Mesothelial cell of epicardium (in vitro differentiated cells): ENCODE data around the gene ADORA2A. TPM values are rescaled to one million over a fixed set of nuclear protein-coding genes. Genes with fewer than 3 reads are reported as not detected.

Source experiments
- DNase-seq, 2 experiments: peaks; one replicate each; pipeline ENCODE4 v3.0.0; 2021; ENCODE audit warnings: low spot score in 2 of 2; ENCODE audit not compliant: unreplicated experiment in 2 of 2
- H3K27ac Mint-ChIP-seq: 2 replicates; pipeline ENCODE4 v1.8.0; 2021; ENCODE audit warnings: mixed read lengths
- H3K27me3 Mint-ChIP-seq: 2 replicates; pipeline ENCODE4 v1.8.0; 2021; ENCODE audit warnings: low read depth, mixed read lengths
- H3K36me3 Mint-ChIP-seq: 2 replicates; pipeline ENCODE4 v1.8.0; 2021; ENCODE audit warnings: mixed read lengths
- H3K4me1 Mint-ChIP-seq: 2 replicates; pipeline ENCODE4 v1.8.0; 2021; ENCODE audit warnings: mixed read lengths
- H3K4me3 Mint-ChIP-seq: 2 replicates; pipeline ENCODE4 v1.8.0; 2021; ENCODE audit warnings: mild to moderate bottlenecking, moderate library complexity, mixed read lengths
- H3K9me3 Mint-ChIP-seq: 2 replicates; pipeline ENCODE4 v1.8.0; 2021; ENCODE audit warnings: mixed read lengths
- total RNA-seq: library from RNA; stranded (reverse); gene quantifications from 3 replicates; pipeline ENCODE4 v1.2.1, GENCODE V29; 2021
- TF ChIP-seq, protein P1 (sequence below): fragments of 200-600 bp; sonication (generic); IDR thresholded peaks from one replicate; pipeline ENCODE4 v1.5.0; 2021; ENCODE audit warnings: antibody characterized with exemption; ENCODE audit not compliant: unreplicated experiment

ADORA2A gene
- total RNA-seq, 1 donor from 2014 or later, result 10.8 TPM

GRCh38 chr22:24441406-24442351 is 14.3 kb downstream of the ADORA2A start:
- TF ChIP-seq, protein P1, sequence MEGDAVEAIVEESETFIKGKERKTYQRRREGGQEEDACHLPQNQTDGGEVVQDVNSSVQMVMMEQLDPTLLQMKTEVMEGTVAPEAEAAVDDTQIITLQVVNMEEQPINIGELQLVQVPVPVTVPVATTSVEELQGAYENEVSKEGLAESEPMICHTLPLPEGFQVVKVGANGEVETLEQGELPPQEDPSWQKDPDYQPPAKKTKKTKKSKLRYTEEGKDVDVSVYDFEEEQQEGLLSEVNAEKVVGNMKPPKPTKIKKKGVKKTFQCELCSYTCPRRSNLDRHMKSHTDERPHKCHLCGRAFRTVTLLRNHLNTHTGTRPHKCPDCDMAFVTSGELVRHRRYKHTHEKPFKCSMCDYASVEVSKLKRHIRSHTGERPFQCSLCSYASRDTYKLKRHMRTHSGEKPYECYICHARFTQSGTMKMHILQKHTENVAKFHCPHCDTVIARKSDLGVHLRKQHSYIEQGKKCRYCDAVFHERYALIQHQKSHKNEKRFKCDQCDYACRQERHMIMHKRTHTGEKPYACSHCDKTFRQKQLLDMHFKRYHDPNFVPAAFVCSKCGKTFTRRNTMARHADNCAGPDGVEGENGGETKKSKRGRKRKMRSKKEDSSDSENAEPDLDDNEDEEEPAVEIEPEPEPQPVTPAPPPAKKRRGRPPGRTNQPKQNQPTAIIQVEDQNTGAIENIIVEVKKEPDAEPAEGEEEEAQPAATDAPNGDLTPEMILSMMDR, result no peak
- peaks cover 16% of the 10 kb centered on the region for H3K4me1 Mint-ChIP-seq
- H3K4me3 Mint-ChIP-seq, result no peak overlapping the region
- peaks cover 5% of the 10 kb centered on the region for H3K36me3 Mint-ChIP-seq
- no peaks in the 10 kb centered on the region for H3K9me3 Mint-ChIP-seq
- no peak for DNase-seq
- no peaks in the 10 kb centered on the region for H3K27me3 Mint-ChIP-seq
- no peak overlapping the region for H3K27ac Mint-ChIP-seq

- H3K9me3 Mint-ChIP-seq, result no peaks in the 10 kb centered on the region
- H3K27ac Mint-ChIP-seq, result no peak overlapping the region
- no peaks in the 10 kb centered on the region for H3K27me3 Mint-ChIP-seq
- peaks cover 5% of the 10 kb centered on the region for H3K36me3 Mint-ChIP-seq
- no peak for DNase-seq
- no peak overlapping the region for H3K4me3 Mint-ChIP-seq
- H3K4me1 Mint-ChIP-seq, result peaks cover 17% of the 10 kb centered on the region
- TF ChIP-seq, protein P1, result no peak
Measured at GRCh38 chr22:24442352-24442744, 14.9 kb downstream of the ADORA2A start.

DNA sequence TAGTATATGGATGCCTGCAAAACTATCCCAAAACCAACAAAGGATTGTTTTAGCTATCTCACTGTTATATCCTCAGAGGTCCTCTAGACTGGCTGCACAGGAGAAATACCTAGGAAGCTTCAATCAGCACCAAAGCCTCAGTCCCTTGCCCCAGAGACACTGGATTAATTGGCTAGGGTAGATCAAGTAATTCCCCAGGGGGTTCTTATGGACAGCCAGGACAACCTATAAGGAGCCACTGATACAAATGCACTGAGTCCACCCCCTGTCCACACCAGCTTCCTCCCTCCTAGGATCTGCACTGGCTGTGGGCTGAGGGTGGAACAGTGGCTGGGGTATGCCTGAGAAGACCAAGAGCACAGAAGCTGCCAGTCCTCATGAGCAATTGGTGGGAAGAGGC is 16.3 kb downstream of the ADORA2A start:
- no peak overlapping the region for H3K27ac Mint-ChIP-seq
- no peaks in the 10 kb centered on the region for H3K27me3 Mint-ChIP-seq
- H3K4me3 Mint-ChIP-seq, result no peak overlapping the region
- no peak for DNase-seq
- peaks cover 5% of the 10 kb centered on the region for H3K36me3 Mint-ChIP-seq
- peaks cover 17% of the 10 kb centered on the region for H3K4me1 Mint-ChIP-seq
- H3K9me3 Mint-ChIP-seq, result no peaks in the 10 kb centered on the region
- TF ChIP-seq, protein P1, result no peak

GRCh38 chr22:24444251-24444650 is 16.9 kb downstream of the ADORA2A start:
- no peak overlapping the region for H3K27ac Mint-ChIP-seq

DNA sequence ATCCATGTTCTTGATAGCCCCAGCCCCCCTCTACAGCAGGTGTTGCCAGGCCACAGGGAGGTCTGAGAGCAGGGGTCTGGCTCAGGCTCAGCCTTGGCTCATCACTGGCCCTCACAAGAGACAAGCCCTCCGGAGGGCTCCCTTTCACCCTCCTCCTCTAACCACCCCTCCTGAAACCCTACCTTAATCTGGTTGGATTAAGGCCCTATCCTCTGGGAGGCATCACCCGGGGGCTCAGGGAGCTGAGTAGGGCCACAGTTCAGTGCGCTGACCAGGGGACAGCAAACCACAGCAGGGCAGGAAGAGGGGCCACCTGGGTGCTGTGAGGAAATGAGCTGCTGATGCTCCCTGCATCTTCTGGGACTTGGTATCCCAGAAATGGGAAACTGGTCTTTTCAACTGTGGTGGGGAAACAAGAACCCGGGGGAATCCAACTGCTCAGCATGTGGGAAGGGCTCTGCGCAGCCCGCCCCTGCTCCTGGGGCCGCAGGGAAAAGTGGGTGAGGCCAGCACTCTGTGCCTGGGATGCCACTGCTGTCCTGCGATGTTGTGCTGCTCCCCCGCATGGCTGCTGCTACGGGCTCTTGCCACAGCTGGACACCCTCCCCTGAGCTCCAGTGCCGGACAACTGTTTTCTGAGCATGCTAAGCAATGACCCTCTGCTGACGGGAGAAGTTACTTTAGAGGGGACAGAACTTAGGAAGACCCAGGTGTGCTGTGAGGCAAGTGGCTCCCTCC is 17.5 kb downstream of the ADORA2A start:
- no peaks in the 10 kb centered on the region for H3K9me3 Mint-ChIP-seq
- peaks cover 21% of the 10 kb centered on the region for H3K4me1 Mint-ChIP-seq
- H3K27me3 Mint-ChIP-seq, result no peaks in the 10 kb centered on the region
- H3K27ac Mint-ChIP-seq, result no peak overlapping the region
- H3K4me3 Mint-ChIP-seq, result no peak overlapping the region
- H3K36me3 Mint-ChIP-seq, result peaks cover 5% of the 10 kb centered on the region
- DNase-seq, result no peak
- TF ChIP-seq, protein P1, result no peak

More at GRCh38 chr22:24444251-24444650, 16.9 kb downstream of the ADORA2A start:
- TF ChIP-seq, protein P1, result no peak
- no peak overlapping the region for H3K4me3 Mint-ChIP-seq
- peaks cover 5% of the 10 kb centered on the region for H3K36me3 Mint-ChIP-seq
- H3K27me3 Mint-ChIP-seq, result no peaks in the 10 kb centered on the region
- H3K4me1 Mint-ChIP-seq, result peaks cover 17% of the 10 kb centered on the region
- no peaks in the 10 kb centered on the region for H3K9me3 Mint-ChIP-seq
- no peak for DNase-seq
